ENCODE results near the gene CX3CR1.

The CX3CR1 gene

DNA sequence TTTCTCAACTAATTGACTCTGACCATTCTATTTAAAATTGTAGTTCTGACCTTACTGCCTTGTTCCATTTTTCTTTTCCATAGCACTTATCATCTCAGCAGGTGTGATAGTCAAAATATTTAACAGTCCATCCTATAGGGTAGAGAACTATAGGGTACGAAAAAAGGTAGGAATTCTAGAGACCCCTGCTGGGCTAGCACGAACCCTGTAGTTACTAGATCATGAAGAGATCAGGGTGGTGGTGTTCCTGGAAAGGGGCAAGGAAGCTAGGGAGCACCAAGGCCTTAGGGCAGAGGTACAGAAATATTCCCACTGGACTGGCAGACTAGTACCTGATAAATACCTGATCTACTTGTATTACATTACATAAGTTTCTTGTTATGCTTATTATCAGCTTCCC, 55.5 kb downstream of the CX3CR1 start:
- no peaks in the 10 kb centered on the region for H3K27me3 ChIP-seq (ENCODE audit: insufficient read depth, low read length)
- H3K4me2 ChIP-seq (ENCODE audit: low read length) = no peak overlapping the region
- H3K9me3 ChIP-seq (ENCODE audit: low read length) = no peaks in the 10 kb centered on the region
- H3K9ac ChIP-seq (ENCODE audit: low read length) = no peak overlapping the region
- TF ChIP-seq EZH2 (IDR thresholded peaks at IDR 0.05; ENCODE audit: borderline replicate concordance, low read length) = no peak
- TF ChIP-seq, protein P1, sequence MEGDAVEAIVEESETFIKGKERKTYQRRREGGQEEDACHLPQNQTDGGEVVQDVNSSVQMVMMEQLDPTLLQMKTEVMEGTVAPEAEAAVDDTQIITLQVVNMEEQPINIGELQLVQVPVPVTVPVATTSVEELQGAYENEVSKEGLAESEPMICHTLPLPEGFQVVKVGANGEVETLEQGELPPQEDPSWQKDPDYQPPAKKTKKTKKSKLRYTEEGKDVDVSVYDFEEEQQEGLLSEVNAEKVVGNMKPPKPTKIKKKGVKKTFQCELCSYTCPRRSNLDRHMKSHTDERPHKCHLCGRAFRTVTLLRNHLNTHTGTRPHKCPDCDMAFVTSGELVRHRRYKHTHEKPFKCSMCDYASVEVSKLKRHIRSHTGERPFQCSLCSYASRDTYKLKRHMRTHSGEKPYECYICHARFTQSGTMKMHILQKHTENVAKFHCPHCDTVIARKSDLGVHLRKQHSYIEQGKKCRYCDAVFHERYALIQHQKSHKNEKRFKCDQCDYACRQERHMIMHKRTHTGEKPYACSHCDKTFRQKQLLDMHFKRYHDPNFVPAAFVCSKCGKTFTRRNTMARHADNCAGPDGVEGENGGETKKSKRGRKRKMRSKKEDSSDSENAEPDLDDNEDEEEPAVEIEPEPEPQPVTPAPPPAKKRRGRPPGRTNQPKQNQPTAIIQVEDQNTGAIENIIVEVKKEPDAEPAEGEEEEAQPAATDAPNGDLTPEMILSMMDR (IDR thresholded peaks at IDR 0.05; ENCODE audit: low read length) = no peak; the same call in 1 of the 2 replicates
- no peaks in the 10 kb centered on the region for H3F3A ChIP-seq (ENCODE audit: insufficient read depth, low read length)
- no peaks in the 10 kb centered on the region for H3K79me2 ChIP-seq (ENCODE audit: insufficient read depth, low read length)
- no peaks in the 10 kb centered on the region for H3K36me3 ChIP-seq (ENCODE audit: insufficient read depth, low read length)
- H2AFZ ChIP-seq (ENCODE audit: low read length) = no peak overlapping the region
- no peaks in the 10 kb centered on the region for H3K4me1 ChIP-seq (ENCODE audit: insufficient read depth, low read length, severe bottlenecking)
- no peaks in the 10 kb centered on the region for H3K9me2 ChIP-seq (ENCODE audit: low read depth, low read length)
- H3K27ac ChIP-seq (ENCODE audit: low read depth, low read length, poor library complexity, severe bottlenecking) = no peak overlapping the region
- H4K20me1 ChIP-seq (ENCODE audit: insufficient read depth, low read length) = no peaks in the 10 kb centered on the region
- H3K4me3 ChIP-seq (ENCODE audit: low read depth, low read length, poor library complexity, severe bottlenecking) = no peak overlapping the region

DNA sequence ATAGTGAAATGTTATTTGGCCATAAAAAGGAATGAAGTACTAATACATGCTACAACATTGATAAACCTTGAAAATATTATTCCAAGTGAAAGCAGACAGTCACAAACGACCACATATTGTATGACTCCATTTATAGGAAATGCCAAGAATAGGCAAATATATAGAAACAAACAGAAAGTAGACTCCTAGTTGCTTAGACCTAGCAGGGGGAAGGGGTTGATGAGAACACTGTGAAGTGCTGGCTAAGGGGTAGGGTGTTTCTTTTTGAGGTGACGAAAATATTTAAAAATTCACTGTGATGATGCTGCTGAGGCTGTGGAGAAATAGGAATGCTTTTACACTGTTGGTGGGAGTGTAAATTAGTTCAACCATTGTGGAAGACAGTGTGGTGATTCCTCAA, 56.9 kb downstream of the CX3CR1 start:
- no peak overlapping the region for H3K4me2 ChIP-seq (ENCODE audit: low read length)
- TF ChIP-seq, protein P1 (IDR thresholded peaks at IDR 0.05; ENCODE audit: low read length) = no peak
- no peak for TF ChIP-seq EZH2 (IDR thresholded peaks at IDR 0.05; ENCODE audit: borderline replicate concordance, low read length)
- no peak overlapping the region for H2AFZ ChIP-seq (ENCODE audit: low read length)
- no peaks in the 10 kb centered on the region for H3K79me2 ChIP-seq (ENCODE audit: insufficient read depth, low read length)
- no peaks in the 10 kb centered on the region for H3K27me3 ChIP-seq (ENCODE audit: insufficient read depth, low read length)
- H3K4me3 ChIP-seq (ENCODE audit: low read depth, low read length, poor library complexity, severe bottlenecking) = no peak overlapping the region
- no peaks in the 10 kb centered on the region for H3K36me3 ChIP-seq (ENCODE audit: insufficient read depth, low read length)
- H4K20me1 ChIP-seq (ENCODE audit: insufficient read depth, low read length) = no peaks in the 10 kb centered on the region
- H3K9me2 ChIP-seq (ENCODE audit: low read depth, low read length) = no peaks in the 10 kb centered on the region
- no peak overlapping the region for H3K27ac ChIP-seq (ENCODE audit: low read depth, low read length, poor library complexity, severe bottlenecking)
- H3K9ac ChIP-seq (ENCODE audit: low read length) = no peak overlapping the region
- no peaks in the 10 kb centered on the region for H3K9me3 ChIP-seq (ENCODE audit: low read length)
- H3F3A ChIP-seq (ENCODE audit: insufficient read depth, low read length) = no peaks in the 10 kb centered on the region
- H3K4me1 ChIP-seq (ENCODE audit: insufficient read depth, low read length, severe bottlenecking) = no peaks in the 10 kb centered on the region

DNA sequence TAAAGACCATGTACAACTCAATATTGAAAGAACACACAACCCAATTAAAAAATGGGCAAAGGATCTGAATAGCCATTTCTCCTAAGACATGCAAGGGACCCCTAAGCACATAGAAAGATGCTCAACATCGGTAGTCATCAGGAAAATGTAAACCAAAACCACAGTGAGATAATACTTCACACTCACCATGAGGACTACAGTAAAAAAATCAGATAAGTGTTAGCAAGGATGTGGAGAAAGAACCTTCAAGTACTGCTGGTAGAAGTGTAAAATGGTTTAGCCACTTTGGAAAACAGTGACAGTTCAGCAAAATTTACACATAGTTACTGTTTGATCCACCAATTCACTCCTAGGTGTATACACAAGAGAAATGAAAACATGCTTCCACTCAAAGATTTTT, 57.4 kb downstream of the CX3CR1 start:
- H3K9me2 ChIP-seq (ENCODE audit: low read depth, low read length) = no peaks in the 10 kb centered on the region
- H3K27ac ChIP-seq (ENCODE audit: low read depth, low read length, poor library complexity, severe bottlenecking) = no peak overlapping the region
- H3K4me2 ChIP-seq (ENCODE audit: low read length) = no peak overlapping the region
- H3K79me2 ChIP-seq (ENCODE audit: insufficient read depth, low read length) = no peaks in the 10 kb centered on the region
- H3F3A ChIP-seq (ENCODE audit: insufficient read depth, low read length) = no peaks in the 10 kb centered on the region
- H3K36me3 ChIP-seq (ENCODE audit: insufficient read depth, low read length) = no peaks in the 10 kb centered on the region
- no peaks in the 10 kb centered on the region for H4K20me1 ChIP-seq (ENCODE audit: insufficient read depth, low read length)
- TF ChIP-seq EZH2 (IDR thresholded peaks at IDR 0.05; ENCODE audit: borderline replicate concordance, low read length) = no peak
- TF ChIP-seq, protein P1 (IDR thresholded peaks at IDR 0.05; ENCODE audit: low read length) = no peak
- H3K27me3 ChIP-seq (ENCODE audit: insufficient read depth, low read length) = no peaks in the 10 kb centered on the region
- no peaks in the 10 kb centered on the region for H3K4me1 ChIP-seq (ENCODE audit: insufficient read depth, low read length, severe bottlenecking)
- no peaks in the 10 kb centered on the region for H3K9me3 ChIP-seq (ENCODE audit: low read length)
- no peak overlapping the region for H3K4me3 ChIP-seq (ENCODE audit: low read depth, low read length, poor library complexity, severe bottlenecking)
- H2AFZ ChIP-seq (ENCODE audit: low read length) = no peak overlapping the region
- H3K9ac ChIP-seq (ENCODE audit: low read length) = no peak overlapping the region
